HepG2 (cell line): Measurements from ENCODE around the gene TM9SF2. TPM values are rescaled to one million over a fixed set of nuclear protein-coding genes. Genes with fewer than 3 reads are reported as not detected.
A peak's percentile ranks its signal among the peaks of the same experiment; 100 is the strongest.

Experiments used
- AKAP8 ChIP-seq: sonication (generic); formaldehyde crosslinking; IDR thresholded peaks from 2 replicates; pipeline ENCODE4 v1.5.1; 2020; ENCODE audit warnings: mild to moderate bottlenecking, missing genetic modification reagents
- CENPX ChIP-seq: sonication (generic); formaldehyde crosslinking; IDR thresholded peaks from 2 replicates; pipeline ENCODE4 v1.9.0; 2021; ENCODE audit warnings: mild to moderate bottlenecking, missing genetic modification reagents, moderate library complexity
- ELF3 ChIP-seq: IDR thresholded peaks from 2 replicates; pipeline ENCODE4 v1.6.1; 2016; ENCODE audit warnings: missing genetic modification reagents, missing compliant biosample characterization
- EP300 ChIP-seq, 3 experiments: sonication (generic) in 1 of 3; formaldehyde crosslinking in 1 of 3; IDR thresholded peaks; 2 replicates each; pipeline versions ENCODE4 v1.5.1 to v1.6.1; 2011 to 2020; ENCODE audit warnings: low read depth in 2 of 3, low read length in 2 of 3, borderline replicate concordance in 1 of 3, improper control_type of control experiment in 1 of 3, mild to moderate bottlenecking in 1 of 3, missing genetic modification reagents in 1 of 3, moderate library complexity in 1 of 3
- HOXD1 ChIP-seq: sonication (generic); formaldehyde crosslinking; IDR thresholded peaks from 2 replicates; pipeline ENCODE4 v1.5.0; 2020; ENCODE audit warnings: missing genetic modification reagents
- KDM5B ChIP-seq: sonication (generic); formaldehyde crosslinking; IDR thresholded peaks from 2 replicates; pipeline ENCODE4 v1.4.0; 2020; ENCODE audit warnings: missing genetic modification reagents, mild to moderate bottlenecking, borderline replicate concordance
- NRL ChIP-seq: sonication (generic); formaldehyde crosslinking; IDR thresholded peaks from 2 replicates; pipeline ENCODE4 v1.5.0; 2020; ENCODE audit warnings: missing genetic modification reagents, mild to moderate bottlenecking, moderate library complexity, borderline replicate concordance
- POGZ ChIP-seq: sonication (generic); formaldehyde crosslinking; IDR thresholded peaks from 2 replicates; pipeline ENCODE4 v1.4.0; 2020; ENCODE audit warnings: mild to moderate bottlenecking, missing genetic modification reagents
- RBAK ChIP-seq: sonication (generic); formaldehyde crosslinking; IDR thresholded peaks from 2 replicates; pipeline ENCODE4 v1.5.1; 2020; ENCODE audit warnings: mild to moderate bottlenecking, missing genetic modification reagents
- RFXAP ChIP-seq: sonication (generic); formaldehyde crosslinking; IDR thresholded peaks from 2 replicates; pipeline ENCODE4 v1.4.0; 2020; ENCODE audit warnings: missing genetic modification reagents, borderline replicate concordance
- TBX2 ChIP-seq: sonication (generic); formaldehyde crosslinking; IDR thresholded peaks from 2 replicates; pipeline ENCODE4 v1.5.0; 2020; ENCODE audit warnings: missing genetic modification reagents, mild to moderate bottlenecking, borderline replicate concordance
- TMF1 ChIP-seq: sonication (generic); formaldehyde crosslinking; IDR thresholded peaks from 2 replicates; pipeline ENCODE4 v1.8.1; 2022; ENCODE audit warnings: low read depth, missing genetic modification reagents
- YEATS4 ChIP-seq: sonication (generic); formaldehyde crosslinking; IDR thresholded peaks from 2 replicates; pipeline ENCODE4 v1.4.0; 2020; ENCODE audit warnings: missing genetic modification reagents, borderline replicate concordance
- ZMYM2 ChIP-seq: sonication (generic); formaldehyde crosslinking; IDR thresholded peaks from 2 replicates; pipeline ENCODE4 v1.8.0; 2022; ENCODE audit warnings: mild to moderate bottlenecking, missing genetic modification reagents
- ZNF3 ChIP-seq: IDR thresholded peaks from 2 replicates; pipeline ENCODE4 v1.7.0; 2017; ENCODE audit warnings: inconsistent platforms
- ZNF549 ChIP-seq: sonication (generic); formaldehyde crosslinking; IDR thresholded peaks from 2 replicates; pipeline ENCODE4 v1.5.0; 2020; ENCODE audit warnings: missing genetic modification reagents
- ZNF557 ChIP-seq: sonication (generic); formaldehyde crosslinking; IDR thresholded peaks from 2 replicates; pipeline ENCODE4 v1.4.0; 2020; ENCODE audit warnings: missing genetic modification reagents
- ZNF605 ChIP-seq: sonication (generic); formaldehyde crosslinking; IDR thresholded peaks from 2 replicates; pipeline ENCODE4 v1.8.0; 2022; ENCODE audit warnings: mild to moderate bottlenecking, missing genetic modification reagents
- ZNF678 ChIP-seq: sonication (generic); formaldehyde crosslinking; IDR thresholded peaks from 2 replicates; pipeline ENCODE4 v1.4.0; 2020; ENCODE audit warnings: mild to moderate bottlenecking, missing genetic modification reagents
- ZNF746 ChIP-seq: sonication (generic); formaldehyde crosslinking; IDR thresholded peaks from 2 replicates; pipeline ENCODE4 v1.8.0; 2022; ENCODE audit warnings: mild to moderate bottlenecking, missing genetic modification reagents
- polyA plus RNA-seq, 8 experiments: library from polyadenylated mRNA; depleted of rRNA in 3 of 8; stranded (reverse) in 7 of 8; unstranded in 1 of 8; fragments of >200 nt; fragmentation: Illumina TruSeq in 4 of 8; extraction: Trizol in 4 of 8; gene quantifications; 2 replicates each; pipeline versions ENCODE4 v1.2.1 to v1.2.3, GENCODE V29; 2011 to 2016; ENCODE audit warnings: low read depth in 4 of 8, missing spikeins in 1 of 8, mixed read lengths in 1 of 8; ENCODE audit not compliant: insufficient read depth in 1 of 8
- total RNA-seq, 5 experiments: library from RNA; depleted of rRNA; stranded (reverse); fragments of >200 nt; fragmentation: Illumina TruSeq; extraction: Trizol; gene quantifications; 2 replicates each; pipeline ENCODE4 v1.2.3, GENCODE V29; 2016; ENCODE audit warnings: low read depth in 1 of 5
- TF ChIP-seq, protein P1 (sequence below): sonication (generic); formaldehyde crosslinking; IDR thresholded peaks from 2 replicates; pipeline ENCODE4 v1.5.1; 2020; ENCODE audit warnings: mild to moderate bottlenecking, missing genetic modification reagents, moderate library complexity
- TF ChIP-seq, protein P2 (sequence below): IDR thresholded peaks from 2 replicates; pipeline ENCODE4 v1.6.1; 2016; ENCODE audit warnings: low read depth

Gene TM9SF2
- total and polyA plus RNA-seq, 2 of the 13 experiments (the other 11 are each of a cell fraction or from before 2014, with no cell fraction given): 94.1 to 123 TPM

DNA sequence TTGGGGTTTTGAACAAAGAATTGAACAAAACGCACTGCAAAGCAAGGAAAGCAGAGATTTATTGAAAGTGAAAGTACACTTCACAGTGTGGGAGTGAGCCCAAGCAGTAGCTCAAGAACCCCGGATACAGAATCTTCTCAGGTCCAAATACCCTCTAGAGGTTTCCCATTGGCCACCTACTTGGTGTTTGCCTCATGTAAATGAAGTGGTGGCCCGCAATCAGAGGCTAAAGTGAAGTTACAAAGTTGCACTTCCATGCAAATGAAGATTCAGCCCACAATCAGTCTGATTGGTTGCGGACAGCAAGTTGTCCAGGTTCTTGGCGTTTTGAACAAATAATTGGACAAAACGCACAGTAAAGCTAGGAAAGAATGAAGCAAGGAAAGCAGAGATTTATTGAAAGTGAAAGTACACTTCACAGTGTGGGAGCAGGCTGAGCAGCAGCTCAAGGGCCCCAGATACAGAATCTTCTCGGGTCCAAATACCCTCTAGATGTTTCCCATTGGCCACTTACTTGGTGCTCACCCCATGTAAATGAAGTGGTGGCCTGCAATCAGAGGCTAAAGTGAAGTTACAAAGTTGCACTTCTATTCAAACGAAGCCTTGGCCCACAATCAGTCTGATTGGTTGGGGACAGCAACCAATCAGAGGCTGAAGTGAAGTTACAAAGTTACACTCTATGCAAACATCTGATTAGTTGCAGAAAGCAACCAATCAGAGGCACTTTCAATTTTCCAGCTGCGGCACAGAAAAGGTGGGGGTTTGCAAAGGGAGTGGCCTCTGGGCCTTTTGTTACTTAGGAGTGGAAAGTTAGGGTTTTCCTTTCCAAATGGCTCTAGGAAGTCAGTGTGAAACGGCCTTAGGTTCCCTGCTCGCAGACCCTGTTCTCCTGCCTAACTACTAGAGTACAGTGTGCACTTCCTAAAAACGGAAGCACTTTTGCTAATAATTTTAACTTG lies 4.8 kb upstream of the TM9SF2 start (continued):
- TF ChIP-seq NRL (CRISPR knock-in tag) (no peak), TMF1 (CRISPR knock-in tag) (no peak), AKAP8 (CRISPR knock-in tag) (no peak), TBX2 (CRISPR knock-in tag) (peak; percentile 37; the same call in 1 of the 2 replicates), ZNF605 (peak; percentile 79), YEATS4 (CRISPR knock-in tag) (peak; percentile 62; the same call in 1 of the 2 replicates), RFXAP (CRISPR knock-in tag) (peak; percentile 96), RBAK (CRISPR knock-in tag) (0 out of 2 replicates have a peak, but pooled peaks have one; percentile 46), ZNF557 (CRISPR knock-in tag) (no peak), CENPX (CRISPR knock-in tag) (no peak), ELF3 (no peak), HOXD1 (no peak), ZMYM2 (0 out of 2 replicates have a peak, but pooled peaks have one; percentile 21), KDM5B (CRISPR knock-in tag) (no peak), ZNF746 (no peak), ZNF549 (CRISPR knock-in tag) (no peak), EP300 (IDR thresholded peaks at IDR 0.05; ENCODE audit: low read depth in 2 of 2, low read length in 2 of 2) (peak in 1 of 2 experiments; percentile 4; a peak in 1 of 4 replicates), EP300 (CRISPR knock-in tag; IDR thresholded peaks at IDR 0.05; ENCODE audit: borderline replicate concordance) (no peak), ZNF3 (CRISPR knock-in tag) (no peak), POGZ (CRISPR knock-in tag) (peak; percentile 28; the same call in 1 of the 2 replicates), ZNF678 (CRISPR knock-in tag) (no peak)
- TF ChIP-seq, protein P1, sequence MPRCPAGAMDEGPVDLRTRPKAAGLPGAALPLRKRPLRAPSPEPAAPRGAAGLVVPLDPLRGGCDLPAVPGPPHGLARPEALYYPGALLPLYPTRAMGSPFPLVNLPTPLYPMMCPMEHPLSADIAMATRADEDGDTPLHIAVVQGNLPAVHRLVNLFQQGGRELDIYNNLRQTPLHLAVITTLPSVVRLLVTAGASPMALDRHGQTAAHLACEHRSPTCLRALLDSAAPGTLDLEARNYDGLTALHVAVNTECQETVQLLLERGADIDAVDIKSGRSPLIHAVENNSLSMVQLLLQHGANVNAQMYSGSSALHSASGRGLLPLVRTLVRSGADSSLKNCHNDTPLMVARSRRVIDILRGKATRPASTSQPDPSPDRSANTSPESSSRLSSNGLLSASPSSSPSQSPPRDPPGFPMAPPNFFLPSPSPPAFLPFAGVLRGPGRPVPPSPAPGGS: no peak
- TF ChIP-seq, protein P2, sequence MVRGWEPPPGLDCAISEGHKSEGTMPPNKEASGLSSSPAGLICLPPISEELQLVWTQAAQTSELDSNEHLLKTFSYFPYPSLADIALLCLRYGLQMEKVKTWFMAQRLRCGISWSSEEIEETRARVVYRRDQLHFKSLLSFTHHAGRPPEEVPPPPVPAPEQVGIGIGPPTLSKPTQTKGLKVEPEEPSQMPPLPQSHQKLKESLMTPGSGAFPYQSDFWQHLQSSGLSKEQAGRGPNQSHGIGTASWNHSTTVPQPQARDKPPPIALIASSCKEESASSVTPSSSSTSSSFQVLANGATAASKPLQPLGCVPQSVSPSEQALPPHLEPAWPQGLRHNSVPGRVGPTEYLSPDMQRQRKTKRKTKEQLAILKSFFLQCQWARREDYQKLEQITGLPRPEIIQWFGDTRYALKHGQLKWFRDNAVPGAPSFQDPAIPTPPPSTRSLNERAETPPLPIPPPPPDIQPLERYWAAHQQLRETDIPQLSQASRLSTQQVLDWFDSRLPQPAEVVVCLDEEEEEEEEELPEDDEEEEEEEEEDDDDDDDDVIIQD (CRISPR knock-in tag): peak; percentile 47; the same call in 1 of the 2 replicates
